ENCODE data around the gene RIMS4. TPM values are rescaled to one million over a fixed set of nuclear protein-coding genes. Genes with fewer than 3 reads are reported as not detected.
A peak's percentile ranks its signal among the peaks of the same experiment; 100 is the strongest.

The RIMS4 gene
- total and polyA plus RNA-seq, 2 donors (not counting 1 experiment from before 2014, with no cell fraction given) = not detected

GRCh38 chr20:44750081-44750805 is 60.1 kb downstream of the RIMS4 start:
- no peak overlapping the region for H2AFZ ChIP-seq (ENCODE audit: insufficient read depth, low read depth, low read length, poor library complexity, severe bottlenecking)
- 62% methylated on average over 68 of the region's 73 CpGs for WGBS (ENCODE audit: insufficient coverage)
- ChIA-PET CTCF (no interaction called here), POLR2A (no interaction called here)
- peaks cover 0 to 31% (median 15%) of the 10 kb centered on the region in 4 experiments for H3K27me3 ChIP-seq (replicated peaks in 1 of 4; ENCODE audit: control extremely low read depth in 1 of 4, control insufficient read depth in 3 of 4, insufficient read depth in 4 of 4, low read length in 3 of 4)
- no peak overlapping the region for H3K4me3 ChIP-seq (ENCODE audit: control extremely low read depth in 1 of 5, extremely low read depth in 1 of 5, insufficient read depth in 1 of 5, low read depth in 2 of 5, low read length in 4 of 5)
- H3K27me3 Mint-ChIP-seq = peaks cover 26% of the 10 kb centered on the region
- DNase-seq (no peak), ATAC-seq (ENCODE audit: low read depth) (no peak)
- no peaks in the 10 kb centered on the region for H3K36me3 ChIP-seq (replicated peaks in 1 of 2; ENCODE audit: control extremely low read depth in 1 of 2, control insufficient read depth in 1 of 2, extremely low read depth in 1 of 2, insufficient read depth in 2 of 2, low read length in 1 of 2)
- peak; percentile 13 for TF ChIP-seq CTCF (IDR thresholded peaks at IDR 0.05)
- TF ChIP-seq EZH2 (IDR thresholded peaks at IDR 0.05; ENCODE audit: borderline replicate concordance, insufficient read depth, low read depth, low read length, poor library complexity, severe bottlenecking) = no peak
- no peak overlapping the region for H3K4me3 Mint-ChIP-seq
- peaks cover 6% of the 10 kb centered on the region for H3K4me1 Mint-ChIP-seq
- no peaks in the 10 kb centered on the region for H4K20me1 ChIP-seq (ENCODE audit: control insufficient read depth, insufficient read depth, low read length, poor library complexity, severe bottlenecking)
- H3K27ac Mint-ChIP-seq = no peak overlapping the region
- no peak overlapping the region for H3K9ac ChIP-seq (ENCODE audit: low read length)
- H3K79me2 ChIP-seq (ENCODE audit: control insufficient read depth, insufficient read depth, low read length) = no peaks in the 10 kb centered on the region
- intact Hi-C loops (cut with micrococcal nuclease) = no loop called here
- peaks cover 0 to 3% (median 0%) of the 10 kb centered on the region in 3 donors for H3K9me3 ChIP-seq (ENCODE audit: control extremely low read depth in 1 of 3, control insufficient read depth in 2 of 3, insufficient read depth in 1 of 3, low read length in 2 of 3)
- H3K4me1 ChIP-seq (ENCODE audit: control insufficient read depth in 2 of 2, insufficient read depth in 2 of 2, low read length in 2 of 2) = peaks cover 7 to 15% of the 10 kb centered on the region in 2 donors
- H3K4me2 ChIP-seq (replicated peaks; ENCODE audit: low read depth, low read length, poor library complexity, severe bottlenecking) = peak overlapping the region; percentile 33
- no peak overlapping the region for H3K27ac ChIP-seq (ENCODE audit: low read length in 2 of 2)
- no peaks in the 10 kb centered on the region for H3K9me3 Mint-ChIP-seq (ENCODE audit: insufficient read depth)

DNA sequence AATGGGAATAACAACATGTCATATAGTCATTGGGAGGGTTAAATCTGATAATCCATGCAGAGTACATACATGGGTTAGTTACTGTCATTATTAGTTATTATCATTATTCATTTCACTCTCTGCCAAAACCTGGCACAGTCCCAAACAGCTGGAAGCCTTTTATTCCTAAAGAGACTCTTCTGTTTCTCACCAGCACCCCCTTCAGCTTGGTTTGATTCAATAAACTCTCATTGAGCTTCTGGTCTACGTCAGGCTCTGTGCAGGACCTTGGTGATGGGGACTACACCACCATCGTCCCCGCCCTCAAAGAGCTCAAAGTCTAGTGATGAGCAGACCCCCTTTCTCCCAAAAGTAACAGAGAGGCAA is 62.4 kb downstream of the RIMS4 start:
- no peak overlapping the region for H2AFZ ChIP-seq (ENCODE audit: insufficient read depth, low read depth, low read length, poor library complexity, severe bottlenecking)
- peaks cover 0 to 42% (median 20%) of the 10 kb centered on the region in 4 experiments for H3K27me3 ChIP-seq (replicated peaks in 1 of 4; ENCODE audit: control extremely low read depth in 1 of 4, control insufficient read depth in 3 of 4, insufficient read depth in 4 of 4, low read length in 3 of 4)
- H3K9ac ChIP-seq (ENCODE audit: low read length) = no peak overlapping the region
- ChIA-PET POLR2A (interaction anchor here (0.6 kb wide), 1 partner anchor 136 kb away, joined by 8 read pairs; no protein-coding TSS in a partner anchor), CTCF (interaction anchor here (0.6 to 3.3 kb wide), 16 partner anchors 10 to 1388 kb away, joined by 3 to 13 read pairs (median 6); no protein-coding TSS in a partner anchor)
- peaks cover 34% of the 10 kb centered on the region for H3K27me3 Mint-ChIP-seq
- no CpG with 5 or more reads among the region's 3 CpGs for WGBS (ENCODE audit: insufficient coverage)
- intact Hi-C loops (cut with micrococcal nuclease) = loop anchor here (5.0 kb wide), 1 partner anchor 349 kb away; no protein-coding TSS in a partner anchor
- peaks cover 7 to 15% of the 10 kb centered on the region in 2 donors for H3K4me1 ChIP-seq (ENCODE audit: control insufficient read depth in 2 of 2, insufficient read depth in 2 of 2, low read length in 2 of 2)
- H3K4me2 ChIP-seq (replicated peaks; ENCODE audit: low read depth, low read length, poor library complexity, severe bottlenecking) = no peak overlapping the region
- DNase-seq = no peak
- H3K9me3 ChIP-seq (ENCODE audit: control extremely low read depth in 1 of 3, control insufficient read depth in 2 of 3, insufficient read depth in 1 of 3, low read length in 2 of 3) = peaks cover 0 to 3% (median 0%) of the 10 kb centered on the region in 3 donors
- no peaks in the 10 kb centered on the region for H4K20me1 ChIP-seq (ENCODE audit: control insufficient read depth, insufficient read depth, low read length, poor library complexity, severe bottlenecking)
- no peak overlapping the region for H3K27ac ChIP-seq (ENCODE audit: low read length in 2 of 2)
- no peaks in the 10 kb centered on the region for H3K79me2 ChIP-seq (ENCODE audit: control insufficient read depth, insufficient read depth, low read length)
- no peak overlapping the region for H3K4me3 Mint-ChIP-seq
- no peak overlapping the region for H3K27ac Mint-ChIP-seq
- peaks cover 12% of the 10 kb centered on the region for H3K4me1 Mint-ChIP-seq
- H3K9me3 Mint-ChIP-seq (ENCODE audit: insufficient read depth) = no peaks in the 10 kb centered on the region
- H3K36me3 ChIP-seq (replicated peaks in 1 of 2; ENCODE audit: control extremely low read depth in 1 of 2, control insufficient read depth in 1 of 2, extremely low read depth in 1 of 2, insufficient read depth in 2 of 2, low read length in 1 of 2) = no peaks in the 10 kb centered on the region
- ATAC-seq (ENCODE audit: low read depth) = no peak
- TF ChIP-seq EZH2 (IDR thresholded peaks at IDR 0.05; ENCODE audit: borderline replicate concordance, insufficient read depth, low read depth, low read length, poor library complexity, severe bottlenecking) (no peak), CTCF (IDR thresholded peaks at IDR 0.05) (no peak)
- no peak overlapping the region for H3K4me3 ChIP-seq (ENCODE audit: control extremely low read depth in 1 of 5, extremely low read depth in 1 of 5, insufficient read depth in 1 of 5, low read depth in 2 of 5, low read length in 4 of 5)

Measured in B cell (primary cell).